HEK293T (cell line): ENCODE data around the gene AKT3.

Experiments
- FOXA1 ChIP-seq: fragments of 450-650 bp; IDR thresholded peaks from 2 replicates; pipeline ENCODE4 v1.6.1; 2016; ENCODE audit warnings: mild to moderate bottlenecking
- FOXK2 ChIP-seq: fragments of 450-650 bp; IDR thresholded peaks from 2 replicates; pipeline ENCODE4 v1.6.1; 2016; ENCODE audit warnings: mild to moderate bottlenecking

DNA sequence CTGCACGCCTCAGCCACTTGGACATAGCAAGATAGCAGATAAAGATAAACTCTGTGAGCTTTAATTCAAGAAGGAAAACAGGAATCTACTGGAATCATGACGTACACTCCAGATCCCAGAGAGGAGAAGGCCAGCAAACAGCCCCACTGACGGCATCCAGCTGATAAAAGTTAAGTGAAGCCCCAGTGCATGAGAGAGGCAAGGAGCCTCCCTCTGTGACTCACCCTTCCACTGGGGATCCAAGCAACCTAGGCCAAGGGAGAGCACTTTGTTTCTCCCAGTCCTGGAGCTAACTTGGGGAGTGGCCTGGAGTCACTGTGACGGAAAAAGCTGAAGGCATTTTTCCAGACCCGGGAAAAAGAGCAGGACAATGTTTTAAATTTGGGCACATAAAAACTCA, 270.0 kb downstream of the AKT3 start:
- no peak for TF ChIP-seq FOXA1
- TF ChIP-seq FOXK2 = no peak
